ENCODE data around the gene CXCR4. TPM values are rescaled to one million over a fixed set of nuclear protein-coding genes. Genes with fewer than 3 reads are reported as not detected.
"Not testable (repeated sequence)": the region's sequence is repeated elsewhere in the genome, so short reads cannot be mapped to it uniquely, and the experiment has no call there.

CXCR4 gene
- total and polyA plus RNA-seq, 5 donors from 2014 or later, result 536 to 2,224 (median 590) TPM

- no peaks in the 10 kb centered on the region for H3K36me3 ChIP-seq (ENCODE audit: control insufficient read depth, insufficient read depth, low read length)
- Mint-ChIP-seq H3K4me3 (no peak overlapping the region), H3K27me3 (no peaks in the 10 kb centered on the region), H3K36me3 (no peaks in the 10 kb centered on the region), H3K4me1 (peaks cover 0 to 6% (median 0%) of the 10 kb centered on the region in 4 donors), H3K9me3 (peaks cover 0 to 1% (median 0%) of the 10 kb centered on the region in 7 donors), H3K27ac (peak overlapping the region in 2 of 3 donors; percentile 5 to 67)
- no peaks in the 10 kb centered on the region for H3K9me3 ChIP-seq (ENCODE audit: control insufficient read depth in 2 of 2, low read length in 2 of 2)
- no peak for ATAC-seq (ENCODE audit: low read depth in 2 of 2)
- H3K4me1 ChIP-seq (ENCODE audit: control insufficient read depth, insufficient read depth, low read length, poor library complexity, severe bottlenecking), result no peaks in the 10 kb centered on the region
- no peak for DNase-seq
- H3K27ac ChIP-seq (ENCODE audit: insufficient read depth, low read length, poor library complexity, severe bottlenecking), result no peak overlapping the region
- H3K27me3 ChIP-seq (ENCODE audit: control insufficient read depth, insufficient read depth, low read length), result no peaks in the 10 kb centered on the region
- H3K4me3 ChIP-seq (ENCODE audit: low read depth, low read length), result no peak overlapping the region
These were observed 32.3 kb downstream of the CXCR4 start for GRCh38 chr2:136085453-136086209.

GRCh38 chr2:136081582-136082210 is 36.3 kb downstream of the CXCR4 start:
- Histone ChIP-seq H3K4me3 (ENCODE audit: low read depth, low read length) (no peak overlapping the region), H3K27me3 (ENCODE audit: control insufficient read depth, insufficient read depth, low read length) (no peaks in the 10 kb centered on the region), H3K4me1 (ENCODE audit: control insufficient read depth, insufficient read depth, low read length, poor library complexity, severe bottlenecking) (no peaks in the 10 kb centered on the region), H3K36me3 (ENCODE audit: control insufficient read depth, insufficient read depth, low read length) (no peaks in the 10 kb centered on the region), H3K9me3 (ENCODE audit: control insufficient read depth in 2 of 2, low read length in 2 of 2) (no peaks in the 10 kb centered on the region), H3K27ac (ENCODE audit: insufficient read depth, low read length, poor library complexity, severe bottlenecking) (no peak overlapping the region)
- H3K9me3 Mint-ChIP-seq, result peaks cover 0 to 3% (median 0%) of the 10 kb centered on the region in 7 donors
- H3K36me3 Mint-ChIP-seq, result no peaks in the 10 kb centered on the region
- H3K4me1 Mint-ChIP-seq, result peaks cover 0 to 11% (median 0%) of the 10 kb centered on the region in 4 donors
- H3K4me3 Mint-ChIP-seq, result no peak overlapping the region
- ATAC-seq (ENCODE audit: low read depth in 2 of 2) (no peak), DNase-seq (no peak)
- no peak overlapping the region for H3K27ac Mint-ChIP-seq
- no peaks in the 10 kb centered on the region for H3K27me3 Mint-ChIP-seq

GRCh38 chr2:136080114-136080513 is 37.8 kb downstream of the CXCR4 start:
- H3K36me3 ChIP-seq (ENCODE audit: control insufficient read depth, insufficient read depth, low read length), result no peaks in the 10 kb centered on the region
- ATAC-seq (ENCODE audit: low read depth in 2 of 2) (no peak), DNase-seq (peak in 1 of 3 donors; percentile 21)
- no peaks in the 10 kb centered on the region for H3K9me3 ChIP-seq (ENCODE audit: control insufficient read depth in 2 of 2, low read length in 2 of 2)
- peaks cover 0 to 11% (median 0%) of the 10 kb centered on the region in 4 donors for H3K4me1 Mint-ChIP-seq
- H3K27me3 Mint-ChIP-seq, result no peaks in the 10 kb centered on the region
- no peak overlapping the region for H3K4me3 Mint-ChIP-seq
- H3K27ac ChIP-seq (ENCODE audit: insufficient read depth, low read length, poor library complexity, severe bottlenecking), result no peak overlapping the region
- H3K4me3 ChIP-seq (ENCODE audit: low read depth, low read length), result no peak overlapping the region
- H3K27me3 ChIP-seq (ENCODE audit: control insufficient read depth, insufficient read depth, low read length), result no peaks in the 10 kb centered on the region
- no peaks in the 10 kb centered on the region for H3K4me1 ChIP-seq (ENCODE audit: control insufficient read depth, insufficient read depth, low read length, poor library complexity, severe bottlenecking)
- H3K9me3 Mint-ChIP-seq, result peaks cover 0 to 3% (median 1%) of the 10 kb centered on the region in 7 donors
- no peaks in the 10 kb centered on the region for H3K36me3 Mint-ChIP-seq
- H3K27ac Mint-ChIP-seq, result no peak overlapping the region

- Mint-ChIP-seq H3K36me3 (no peaks in the 10 kb centered on the region), H3K27me3 (no peaks in the 10 kb centered on the region), H3K4me3 (no peak overlapping the region), H3K27ac (no peak overlapping the region), H3K9me3 (peaks cover 0 to 9% (median 1%) of the 10 kb centered on the region in 7 donors), H3K4me1 (peaks cover 0 to 7% (median 0%) of the 10 kb centered on the region in 4 donors)
- DNase-seq (no peak), ATAC-seq (ENCODE audit: low read depth in 2 of 2) (no peak)
- Histone ChIP-seq H3K4me3 (ENCODE audit: low read depth, low read length) (no peak overlapping the region), H3K4me1 (ENCODE audit: control insufficient read depth, insufficient read depth, low read length, poor library complexity, severe bottlenecking) (no peaks in the 10 kb centered on the region), H3K9me3 (ENCODE audit: control insufficient read depth in 2 of 2, low read length in 2 of 2) (no peaks in the 10 kb centered on the region), H3K36me3 (ENCODE audit: control insufficient read depth, insufficient read depth, low read length) (no peaks in the 10 kb centered on the region), H3K27me3 (ENCODE audit: control insufficient read depth, insufficient read depth, low read length) (no peaks in the 10 kb centered on the region), H3K27ac (ENCODE audit: insufficient read depth, low read length, poor library complexity, severe bottlenecking) (no peak overlapping the region)
These were observed 40.8 kb downstream of the CXCR4 start for GRCh38 chr2:136077107-136077506.

- Mint-ChIP-seq H3K27me3 (no peaks in the 10 kb centered on the region), H3K36me3 (no peaks in the 10 kb centered on the region), H3K4me3 (no peak overlapping the region), H3K27ac (no peak overlapping the region), H3K4me1 (peaks cover 0 to 5% (median 2%) of the 10 kb centered on the region in 4 donors), H3K9me3 (peaks cover 0 to 9% (median 4%) of the 10 kb centered on the region in 7 donors)
- Histone ChIP-seq H3K27ac (ENCODE audit: insufficient read depth, low read length, poor library complexity, severe bottlenecking) (no peak overlapping the region), H3K4me1 (ENCODE audit: control insufficient read depth, insufficient read depth, low read length, poor library complexity, severe bottlenecking) (no peaks in the 10 kb centered on the region), H3K9me3 (ENCODE audit: control insufficient read depth in 2 of 2, low read length in 2 of 2) (no peaks in the 10 kb centered on the region), H3K4me3 (ENCODE audit: low read depth, low read length) (no peak overlapping the region), H3K27me3 (ENCODE audit: control insufficient read depth, insufficient read depth, low read length) (no peaks in the 10 kb centered on the region), H3K36me3 (ENCODE audit: control insufficient read depth, insufficient read depth, low read length) (no peaks in the 10 kb centered on the region)
- DNase-seq (no peak), ATAC-seq (ENCODE audit: low read depth in 2 of 2) (no peak)
These were observed 42.5 kb downstream of the CXCR4 start for GRCh38 chr2:136075476-136075875.

- no peaks in the 10 kb centered on the region for H3K9me3 ChIP-seq (ENCODE audit: control insufficient read depth in 2 of 2, low read length in 2 of 2)
- Mint-ChIP-seq H3K9me3 (peaks cover 0 to 9% (median 4%) of the 10 kb centered on the region in 7 donors), H3K4me1 (peaks cover 8 to 20% (median 14%) of the 10 kb centered on the region in 4 donors), H3K27me3 (no peaks in the 10 kb centered on the region), H3K27ac (no peak overlapping the region), H3K4me3 (no peak overlapping the region), H3K36me3 (no peaks in the 10 kb centered on the region)
- no peak overlapping the region for H3K4me3 ChIP-seq (ENCODE audit: low read depth, low read length)
- DNase-seq (no peak), ATAC-seq (ENCODE audit: low read depth in 2 of 2) (no peak)
- peaks cover 8% of the 10 kb centered on the region for H3K4me1 ChIP-seq (ENCODE audit: control insufficient read depth, insufficient read depth, low read length, poor library complexity, severe bottlenecking)
- H3K27me3 ChIP-seq (ENCODE audit: control insufficient read depth, insufficient read depth, low read length), result no peaks in the 10 kb centered on the region
- H3K36me3 ChIP-seq (ENCODE audit: control insufficient read depth, insufficient read depth, low read length), result no peaks in the 10 kb centered on the region
- H3K27ac ChIP-seq (ENCODE audit: insufficient read depth, low read length, poor library complexity, severe bottlenecking), result no peak overlapping the region
These were observed 45.3 kb downstream of the CXCR4 start for GRCh38 chr2:136072621-136073020.

DNA sequence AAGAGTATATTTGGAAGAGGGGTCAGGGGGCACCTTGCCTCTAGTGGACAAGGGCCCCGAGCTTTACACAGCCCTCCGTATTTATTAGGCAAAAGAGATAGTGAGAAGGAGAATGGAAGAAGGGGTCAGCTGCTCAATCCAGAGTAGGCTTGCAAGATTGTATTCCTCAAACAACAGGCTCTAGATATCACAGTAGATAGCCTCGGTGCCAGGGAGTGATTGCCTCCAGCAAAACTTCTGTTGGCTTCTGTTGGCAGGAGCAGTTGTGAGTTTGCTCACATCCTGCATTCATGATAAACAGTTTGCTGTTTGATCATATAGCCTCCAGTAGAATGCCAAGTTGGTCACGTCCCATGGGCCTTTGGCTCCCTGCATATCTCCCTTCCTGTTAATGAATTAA is 46.1 kb downstream of the CXCR4 start:
- not testable (repeated sequence) for H3K4me3 Mint-ChIP-seq; ATAC-seq (ENCODE audit: low read depth in 2 of 2); H3K9me3 ChIP-seq (ENCODE audit: control insufficient read depth in 2 of 2, low read length in 2 of 2); DNase-seq; H3K27ac ChIP-seq (ENCODE audit: insufficient read depth, low read length, poor library complexity, severe bottlenecking); H3K9me3 Mint-ChIP-seq; H3K4me1 ChIP-seq (ENCODE audit: control insufficient read depth, insufficient read depth, low read length, poor library complexity, severe bottlenecking); H3K27me3 Mint-ChIP-seq; H3K36me3 ChIP-seq (ENCODE audit: control insufficient read depth, insufficient read depth, low read length); H3K27me3 ChIP-seq (ENCODE audit: control insufficient read depth, insufficient read depth, low read length); H3K4me3 ChIP-seq (ENCODE audit: low read depth, low read length); H3K36me3 Mint-ChIP-seq
- peaks cover 8 to 21% (median 14%) of the 10 kb centered on the region in 4 donors for H3K4me1 Mint-ChIP-seq
- H3K27ac Mint-ChIP-seq, result peak overlapping the region in 2 of 3 donors; percentile 20 to 62
